ENCODE data around the gene SHLD2.
"Not testable (repeated sequence)": the region's sequence is repeated elsewhere in the genome, so short reads cannot be mapped to it uniquely, and the experiment has no call there.

SHLD2 gene

DNA sequence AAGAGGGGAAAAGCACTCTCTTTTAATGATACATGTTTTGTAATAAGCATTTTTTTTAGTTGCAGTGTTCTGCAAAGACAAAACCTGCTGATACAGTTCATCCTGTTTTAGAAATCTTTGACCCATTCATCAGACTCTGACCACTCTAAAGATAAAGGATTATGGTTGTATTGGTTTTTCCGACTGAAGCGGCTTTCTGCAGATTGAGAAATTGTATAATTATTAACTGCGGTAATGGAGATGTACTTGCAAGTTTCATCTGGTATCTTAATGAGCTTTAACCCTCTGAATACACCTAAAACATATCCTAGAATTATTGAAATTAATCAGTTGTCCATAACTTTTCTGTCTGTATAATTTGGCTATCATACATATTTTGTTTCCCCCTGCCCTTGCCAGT is 50.6 kb downstream of the SHLD2 start:
- not testable (repeated sequence) for DNase-seq (ENCODE audit: low spot score)

DNA sequence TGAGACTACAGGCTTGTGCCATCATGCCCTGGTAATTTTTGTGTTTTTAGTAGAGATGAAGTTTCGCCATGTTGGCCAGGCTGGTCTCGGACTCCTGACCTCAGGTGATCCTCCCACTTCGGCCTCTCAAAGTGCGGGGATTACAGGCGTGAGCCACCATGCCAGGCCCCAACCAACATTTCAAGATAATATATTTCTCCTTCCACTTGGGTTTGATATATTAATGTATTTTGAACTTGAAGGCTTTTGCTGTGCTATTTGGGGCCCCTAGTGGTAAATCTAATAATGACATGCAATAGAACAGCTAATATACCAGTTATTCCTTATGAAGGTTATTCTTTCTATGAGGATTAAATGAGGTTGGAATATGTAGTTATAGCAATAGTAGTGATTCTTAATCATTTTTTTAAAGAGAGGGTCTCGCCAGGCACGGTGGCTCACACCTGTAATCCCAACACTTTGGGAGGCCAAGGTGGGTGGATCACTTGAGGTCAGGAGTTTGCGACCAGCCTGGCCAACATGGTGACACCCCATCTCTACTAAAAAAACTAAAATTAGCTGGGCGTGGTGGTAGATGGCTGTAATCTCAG is 54.1 kb downstream of the SHLD2 start:
- DNase-seq (ENCODE audit: low spot score): not testable (repeated sequence)

DNA sequence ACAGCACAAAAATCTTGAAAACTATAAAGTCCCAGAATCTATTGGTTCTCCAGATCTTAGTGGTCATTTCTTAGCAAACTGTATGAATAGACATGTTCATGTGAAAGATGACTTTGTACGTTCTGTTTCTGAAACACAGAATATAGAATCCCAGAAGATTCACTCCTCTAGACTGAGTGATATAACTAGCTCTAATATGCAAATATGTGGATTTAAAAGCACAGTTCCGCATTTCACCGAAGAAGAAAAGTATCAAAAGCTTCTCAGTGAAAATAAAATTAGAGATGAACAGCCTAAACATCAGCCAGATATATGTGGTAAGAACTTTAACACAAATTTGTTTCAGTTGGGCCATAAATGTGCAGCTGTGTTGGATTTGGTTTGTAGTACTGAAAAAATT is 56.5 kb downstream of the SHLD2 start:
- DNase-seq (ENCODE audit: low spot score): not testable (repeated sequence)

DNA sequence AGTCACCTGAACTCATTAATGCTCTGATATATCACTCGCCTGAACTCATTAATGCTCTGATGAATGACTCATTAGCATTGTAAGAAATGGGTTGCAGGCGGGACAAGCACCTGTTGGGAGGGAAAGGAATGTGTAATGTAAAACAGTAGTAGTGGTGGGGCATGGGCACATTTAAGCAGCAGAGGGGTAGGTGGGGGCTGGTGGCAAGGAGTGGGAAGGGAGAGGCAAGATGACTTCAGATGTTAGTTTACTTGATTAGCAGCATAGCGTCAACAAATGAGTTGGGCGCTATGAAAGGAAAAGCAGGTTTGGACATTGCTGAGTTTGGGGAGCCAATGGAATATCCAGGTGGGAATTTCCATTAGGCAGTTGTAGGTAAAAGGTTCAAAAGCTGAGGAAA is 61.8 kb downstream of the SHLD2 start:
- not testable (repeated sequence) for DNase-seq (ENCODE audit: low spot score)

DNA sequence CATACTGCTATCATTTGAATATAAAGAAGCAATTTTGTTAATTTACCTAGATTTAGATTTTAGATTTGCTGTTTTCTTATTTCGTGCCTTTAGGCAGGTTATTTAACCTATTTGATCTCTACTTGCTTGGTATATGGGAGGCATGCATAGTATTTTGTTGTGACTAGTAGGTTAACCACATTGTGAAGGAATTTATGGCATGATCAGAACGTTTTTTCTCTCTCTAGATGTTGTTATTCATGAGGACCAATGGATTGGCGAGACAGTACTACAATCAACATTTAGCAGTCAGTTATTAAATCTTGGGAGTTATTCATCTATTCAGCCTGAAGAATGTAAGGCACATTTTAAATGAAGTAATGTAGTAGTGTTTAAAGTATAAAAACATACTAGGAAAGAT is 62.8 kb downstream of the SHLD2 start:
- DNase-seq (ENCODE audit: low spot score): not testable (repeated sequence)

DNA sequence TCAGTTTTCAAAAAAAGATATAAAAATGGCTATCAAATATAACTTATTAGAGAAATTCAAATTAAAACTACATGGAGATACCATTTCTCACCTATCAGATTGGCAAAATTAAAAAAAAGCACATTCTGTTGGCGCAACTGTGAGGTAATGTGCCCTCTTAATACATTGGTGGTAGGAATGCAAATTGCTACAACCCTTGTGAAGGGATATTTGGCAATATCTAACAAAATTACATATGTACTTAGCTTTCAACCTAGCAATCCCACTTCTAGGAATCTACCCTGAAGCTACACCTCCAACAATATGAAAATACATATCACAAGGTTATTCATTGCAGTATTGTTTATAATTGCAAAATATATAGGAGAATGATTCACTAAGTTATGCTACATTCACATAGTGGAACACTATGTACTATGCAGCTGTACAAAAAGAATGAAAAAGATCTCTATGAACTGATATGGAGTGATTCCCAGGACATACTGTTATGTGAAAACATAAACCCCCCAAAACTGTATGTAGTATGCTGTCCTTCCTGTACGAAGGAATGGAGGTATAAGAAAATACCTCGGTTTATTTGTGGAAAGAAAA is 67.8 kb downstream of the SHLD2 start:
- DNase-seq (ENCODE audit: low spot score): not testable (repeated sequence)

DNA sequence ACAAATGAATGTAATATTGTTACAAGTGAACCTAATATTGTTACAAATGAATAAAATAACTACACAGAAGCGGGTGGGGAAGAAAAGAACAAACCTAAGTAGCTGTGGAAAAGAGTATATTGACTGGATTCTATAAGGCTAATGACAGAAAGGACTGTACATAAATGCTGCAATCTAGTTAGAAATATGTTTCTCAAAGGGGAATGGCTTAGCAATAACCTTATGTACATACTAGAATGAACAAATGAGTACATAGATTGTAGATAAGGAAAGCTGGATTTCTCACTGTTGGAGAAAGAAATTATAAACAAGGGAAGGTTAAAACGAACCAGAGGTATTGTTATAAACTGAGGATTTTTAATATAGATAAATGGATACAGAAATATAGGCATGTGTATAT is 68.4 kb downstream of the SHLD2 start:
- not testable (repeated sequence) for DNase-seq (ENCODE audit: low spot score)

DNA sequence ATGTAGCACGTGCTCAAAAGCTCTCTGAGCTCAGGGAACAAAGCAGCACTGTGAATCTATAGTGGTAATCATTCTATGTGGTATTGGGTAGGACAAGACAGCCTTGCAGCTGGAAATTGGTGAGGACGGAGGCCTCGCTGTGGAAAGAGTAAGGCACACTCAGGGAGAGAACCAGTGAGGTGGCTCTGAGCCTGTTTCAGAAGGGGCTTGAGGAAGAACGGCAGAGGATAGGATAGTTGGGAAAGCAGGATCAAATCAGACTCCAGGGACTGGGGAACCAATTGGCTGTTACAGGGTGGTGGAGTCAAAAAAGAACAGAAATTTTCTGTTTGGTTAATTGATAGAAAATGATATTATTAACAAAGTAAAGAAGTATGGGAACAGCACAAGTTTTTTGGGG is 74.9 kb downstream of the SHLD2 start:
- not testable (repeated sequence) for DNase-seq (ENCODE audit: low spot score)

DNA sequence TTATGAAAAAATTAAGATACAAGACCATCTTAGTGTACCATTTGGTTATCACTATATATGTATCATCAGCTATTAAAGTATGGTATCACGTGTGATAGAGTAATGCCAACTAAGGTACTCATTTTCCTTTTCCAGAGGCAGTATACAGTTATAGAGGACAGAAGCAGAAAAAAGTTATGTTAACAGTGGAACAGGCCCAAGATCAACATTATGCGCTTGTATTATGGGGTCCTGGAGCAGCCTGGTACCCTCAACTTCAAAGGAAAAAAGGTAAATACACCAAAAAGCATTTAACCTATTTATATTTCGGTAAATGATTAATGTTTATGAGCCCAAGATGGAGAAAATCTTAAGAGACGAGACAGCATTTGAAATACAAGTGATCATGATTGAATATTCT is 75.7 kb downstream of the SHLD2 start:
- not testable (repeated sequence) for DNase-seq (ENCODE audit: low spot score)

DNA sequence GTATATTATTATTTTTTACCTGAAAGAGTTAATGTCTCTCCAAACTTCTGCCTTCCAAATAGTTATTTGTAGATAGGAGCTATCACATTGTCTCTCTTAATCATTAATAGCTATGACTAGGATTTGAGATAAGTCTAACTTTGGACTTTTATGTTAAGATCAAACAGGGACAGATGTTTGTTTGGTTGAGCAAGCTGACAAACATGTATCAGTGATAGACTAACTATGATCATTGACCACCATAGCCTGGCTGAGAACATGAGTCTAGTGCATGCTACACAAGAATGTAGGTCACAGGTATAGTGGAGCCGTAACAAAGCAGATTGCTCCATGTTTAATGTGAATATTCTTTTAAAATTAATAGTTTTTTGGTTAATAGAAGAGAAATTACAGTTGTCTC is 76.7 kb downstream of the SHLD2 start:
- DNase-seq (ENCODE audit: low spot score): not testable (repeated sequence)

DNA sequence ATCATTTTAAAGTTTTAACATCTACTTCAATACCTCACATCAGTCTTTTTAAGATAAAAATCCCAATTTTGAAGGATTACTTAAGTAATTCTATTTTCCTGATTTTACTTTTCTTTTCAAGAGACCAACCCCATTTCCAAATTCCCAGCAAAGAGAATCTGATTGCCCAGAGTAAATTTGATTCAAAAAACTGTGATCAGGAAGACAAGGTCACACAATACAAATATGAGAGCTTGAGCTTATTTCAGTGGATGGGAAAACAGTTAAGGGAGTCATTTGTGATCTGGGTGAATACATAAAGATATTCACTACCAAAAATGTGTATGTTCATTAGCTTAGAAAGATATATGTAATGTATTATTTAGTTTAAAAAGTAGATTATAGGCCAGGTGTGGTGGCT is 77.2 kb downstream of the SHLD2 start:
- not testable (repeated sequence) for DNase-seq (ENCODE audit: low spot score)

DNA sequence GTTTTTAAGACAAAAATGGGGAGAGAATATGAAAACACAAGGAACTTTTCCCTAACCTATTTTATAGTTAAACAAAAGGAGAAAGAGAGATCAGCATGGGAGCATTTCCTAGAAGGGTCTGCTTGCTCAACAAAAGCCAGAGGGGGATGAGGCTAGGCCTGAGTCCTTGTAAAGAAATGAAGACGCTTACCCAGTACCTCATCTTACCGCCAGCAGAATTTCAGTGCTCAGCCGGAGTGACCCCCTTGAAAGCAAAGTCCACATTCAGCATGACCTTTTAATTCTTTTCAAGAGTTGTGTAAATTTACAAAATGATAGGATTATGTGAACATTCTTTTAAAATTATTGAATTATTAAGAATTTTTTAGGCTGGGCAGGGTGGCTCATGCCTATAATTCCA is 82.6 kb downstream of the SHLD2 start:
- not testable (repeated sequence) for DNase-seq (ENCODE audit: low spot score)

DNA sequence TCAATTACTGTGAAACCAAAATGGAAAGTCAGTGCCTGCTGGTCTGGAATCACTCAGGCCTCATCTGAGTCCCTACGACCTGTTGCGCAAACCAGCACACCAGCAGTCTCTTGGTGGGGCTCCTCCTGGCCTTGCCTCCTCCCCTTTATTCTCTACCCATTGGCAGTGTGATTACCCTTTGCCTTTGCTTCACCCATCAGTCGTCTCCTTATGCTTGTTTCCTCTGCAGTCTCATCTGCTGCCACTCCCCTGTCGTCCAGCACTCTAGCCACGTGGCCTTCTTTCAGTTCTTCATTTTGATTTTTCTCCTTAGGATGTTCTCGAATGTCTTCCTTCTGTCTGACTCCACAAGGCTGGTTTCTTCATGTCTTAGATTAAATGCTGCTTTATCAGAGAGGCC is 89.4 kb downstream of the SHLD2 start:
- DNase-seq (ENCODE audit: low spot score): not testable (repeated sequence)

DNA sequence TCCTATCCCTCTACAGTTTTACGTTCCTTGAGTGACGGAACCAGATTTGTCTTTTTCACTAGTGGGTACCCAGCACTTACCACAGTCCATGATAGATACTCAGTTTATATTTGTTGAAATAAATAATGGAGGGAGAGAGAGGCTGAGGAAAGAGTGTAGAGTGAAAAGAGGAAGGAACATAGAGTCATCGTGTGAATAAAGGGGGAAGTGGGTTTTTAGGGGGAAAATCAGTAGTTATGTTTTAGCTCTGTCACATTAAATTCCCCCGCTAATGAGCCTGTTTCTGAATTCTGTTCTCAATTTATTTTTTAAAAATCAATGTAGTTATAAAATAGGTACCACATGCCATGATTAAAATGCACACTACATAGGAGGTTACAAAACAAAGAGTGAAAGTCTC is 91.0 kb downstream of the SHLD2 start:
- DNase-seq (ENCODE audit: low spot score): not testable (repeated sequence)

DNA sequence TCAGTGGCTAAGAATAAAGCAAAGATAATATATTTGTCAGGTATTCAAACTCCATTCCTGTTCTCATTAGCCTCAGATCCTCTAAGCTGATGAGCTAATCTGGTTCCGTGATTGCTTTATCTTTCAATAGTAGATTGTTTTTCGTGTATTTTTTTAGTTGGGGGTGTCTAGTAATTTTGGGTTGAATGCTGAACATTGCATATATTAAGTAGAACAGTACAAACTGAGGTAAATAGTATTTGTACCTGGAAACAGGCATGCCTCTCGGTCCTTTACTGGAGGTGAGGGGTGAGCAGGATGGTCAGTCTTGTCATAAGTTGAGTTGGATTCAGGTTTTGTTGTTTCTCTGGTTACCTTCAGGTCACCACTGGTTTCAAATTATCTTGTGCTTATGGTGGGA is 92.6 kb downstream of the SHLD2 start:
- not testable (repeated sequence) for DNase-seq (ENCODE audit: low spot score)

DNA sequence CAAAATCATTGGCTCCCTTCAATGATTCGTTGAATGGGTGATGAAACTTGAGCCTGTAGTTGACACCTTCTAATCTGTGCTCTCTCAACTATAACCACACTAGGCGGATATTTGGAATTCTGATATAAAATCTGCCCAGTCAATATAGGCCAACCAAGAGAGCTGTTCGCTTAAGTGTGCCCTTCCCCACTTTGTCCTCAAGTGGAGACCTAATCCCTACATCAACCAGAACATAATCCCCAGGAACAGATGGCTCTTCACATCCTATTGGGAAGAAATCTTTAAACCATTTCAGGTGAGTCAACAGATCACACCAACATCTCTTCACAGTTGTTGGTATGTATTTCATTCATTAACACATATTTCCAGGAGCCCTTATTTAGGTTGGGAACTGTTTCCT is 96.8 kb downstream of the SHLD2 start:
- not testable (repeated sequence) for DNase-seq (ENCODE audit: low spot score)

DNA sequence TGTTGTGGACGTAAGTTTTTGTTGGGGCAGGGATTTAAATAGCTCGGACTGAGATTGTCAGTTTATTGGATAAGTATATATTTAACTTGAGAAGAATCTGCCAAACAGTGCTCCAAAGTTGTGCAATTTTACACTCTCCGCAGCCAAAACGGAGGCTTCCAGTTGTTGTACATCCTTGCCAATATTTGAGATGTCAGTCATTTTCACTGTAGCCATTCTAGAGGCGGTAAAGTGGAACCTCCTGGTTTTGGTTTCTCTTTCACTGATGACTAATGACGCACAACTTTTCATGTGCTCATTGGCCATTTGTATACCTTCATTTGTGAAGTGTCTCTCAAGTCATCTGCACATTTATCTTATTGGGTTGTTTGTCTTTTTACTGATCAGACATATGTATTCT is 105.9 kb downstream of the SHLD2 start:
- DNase-seq (ENCODE audit: low spot score): not testable (repeated sequence)

DNA sequence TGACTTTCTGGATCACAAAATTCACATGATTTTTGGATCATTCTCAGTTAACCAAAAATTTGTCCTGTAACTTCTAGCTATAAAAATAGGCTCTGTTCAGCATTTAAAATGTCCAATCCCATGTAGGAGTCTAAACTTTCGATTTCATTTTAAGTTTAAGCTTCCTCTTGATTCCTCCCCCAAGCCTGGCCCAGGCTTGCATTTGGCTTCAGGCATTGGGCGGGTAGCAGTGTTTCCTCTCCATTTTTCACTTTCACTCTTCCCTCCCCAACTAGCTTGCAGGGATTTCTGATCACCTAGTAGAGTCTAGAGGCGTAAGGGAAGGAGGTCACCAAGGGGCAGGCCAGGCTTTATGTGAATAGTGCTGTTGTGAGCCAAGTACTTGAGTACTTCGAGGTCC is 109.8 kb downstream of the SHLD2 start:
- DNase-seq (ENCODE audit: low spot score): not testable (repeated sequence)

DNA sequence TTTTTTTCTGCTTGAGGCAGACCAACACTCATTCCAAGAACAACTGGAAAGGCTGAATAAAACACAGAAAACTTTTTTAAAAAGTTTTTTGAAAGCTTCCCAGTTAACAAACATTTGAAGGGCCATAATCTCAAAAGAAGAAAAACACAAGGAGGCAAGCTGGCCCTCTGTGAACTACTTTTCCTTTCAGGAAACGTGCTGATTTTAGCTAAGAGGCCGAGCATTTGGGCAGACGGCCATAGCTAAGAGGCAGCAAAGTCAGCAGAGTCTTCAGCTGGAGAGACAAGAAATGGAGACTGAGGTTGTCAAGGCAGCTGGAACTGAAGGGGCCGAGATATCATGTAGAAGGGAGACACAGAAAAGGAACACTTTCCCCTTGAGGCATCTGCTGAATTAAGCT is 111.9 kb downstream of the SHLD2 start:
- not testable (repeated sequence) for DNase-seq (ENCODE audit: low spot score)

DNA sequence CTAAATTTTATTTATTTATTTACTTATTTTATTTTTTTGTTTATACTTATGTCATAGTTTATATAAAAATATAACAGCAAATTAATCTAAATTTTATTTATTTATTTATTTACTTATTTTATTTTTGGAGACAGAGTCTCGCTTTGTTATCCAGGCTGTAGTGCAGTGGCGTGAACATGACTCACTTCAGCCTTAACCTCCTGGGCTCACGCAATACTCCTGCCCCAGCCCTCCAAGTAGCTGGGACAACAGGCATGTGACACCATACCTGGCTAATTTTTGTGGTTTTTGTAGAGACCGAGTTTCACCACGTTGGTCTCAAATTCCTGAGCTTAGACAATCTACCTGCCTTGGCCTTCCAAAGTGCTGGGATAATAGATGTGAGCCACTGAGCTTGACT is 115.3 kb downstream of the SHLD2 start:
- DNase-seq (ENCODE audit: low spot score): not testable (repeated sequence)

DNA sequence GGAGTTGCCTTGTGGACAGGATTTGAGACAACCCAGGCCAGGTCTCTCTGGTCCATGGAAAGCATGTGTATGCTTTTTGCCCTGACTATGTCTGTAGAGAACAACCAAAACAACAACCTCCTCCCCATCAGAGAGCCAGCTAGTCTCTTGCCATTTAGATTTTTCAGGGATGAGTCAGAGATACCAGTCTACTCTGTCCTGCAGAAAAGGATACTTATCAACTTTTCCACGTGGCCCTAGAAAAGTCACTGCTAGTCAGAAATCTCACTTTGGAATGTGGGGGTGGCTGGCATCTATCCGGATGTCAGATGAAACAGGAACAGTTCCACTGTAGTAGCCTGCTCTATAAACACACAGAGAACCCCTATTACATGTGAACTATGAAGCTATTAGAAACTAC is 116.8 kb downstream of the SHLD2 start:
- not testable (repeated sequence) for DNase-seq (ENCODE audit: low spot score)

DNA sequence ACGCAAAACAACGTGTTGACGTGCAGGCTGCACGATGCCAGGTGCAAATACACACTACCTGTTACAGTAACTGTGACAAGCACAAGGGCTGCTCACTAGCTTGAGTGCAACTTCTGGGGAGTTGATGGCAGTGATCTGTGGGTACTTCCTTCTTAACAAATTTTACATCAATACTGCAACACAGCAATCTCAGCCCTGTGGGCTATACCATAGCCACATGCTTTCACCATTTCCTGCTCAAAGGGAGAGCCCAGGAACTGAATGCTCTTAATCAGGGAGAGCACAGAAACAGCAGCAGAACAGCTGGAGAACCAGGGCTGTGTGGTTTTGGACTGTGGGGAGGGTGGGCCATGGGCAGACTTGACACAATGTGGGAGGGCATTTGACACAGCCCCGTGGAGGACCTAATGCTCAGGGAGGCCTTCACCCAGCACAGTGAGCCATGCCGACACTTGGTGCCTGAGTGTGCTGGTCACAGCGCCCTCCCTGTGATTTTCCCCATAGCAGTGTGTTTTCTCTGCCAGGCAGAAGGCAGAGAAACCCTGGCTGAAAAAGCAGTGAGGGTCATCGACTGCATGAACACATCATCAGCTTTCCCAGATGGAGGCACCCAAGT is 118.3 kb downstream of the SHLD2 start:
- not testable (repeated sequence) for DNase-seq (ENCODE audit: low spot score)

DNA sequence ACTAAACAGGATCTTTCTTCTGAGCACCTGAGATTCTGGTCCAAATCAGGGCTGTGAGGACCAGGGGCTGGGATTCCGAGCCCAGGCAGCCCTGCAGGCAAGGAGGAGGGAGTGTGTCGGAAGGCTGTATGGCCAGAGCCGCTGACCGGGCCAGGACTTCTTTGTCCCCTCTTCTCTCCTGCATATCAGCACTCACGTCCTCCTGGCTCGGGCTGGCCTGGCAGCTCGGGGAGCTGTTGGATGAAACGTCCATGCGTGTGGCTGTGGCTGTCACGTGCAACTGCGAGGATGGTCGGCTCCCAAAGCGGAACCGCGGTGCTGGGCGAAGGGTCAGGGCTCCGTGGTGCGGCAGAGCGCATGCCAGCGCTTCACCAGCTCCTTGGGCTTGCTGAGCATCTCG is 118.8 kb downstream of the SHLD2 start:
- not testable (repeated sequence) for DNase-seq (ENCODE audit: low spot score)

DNA sequence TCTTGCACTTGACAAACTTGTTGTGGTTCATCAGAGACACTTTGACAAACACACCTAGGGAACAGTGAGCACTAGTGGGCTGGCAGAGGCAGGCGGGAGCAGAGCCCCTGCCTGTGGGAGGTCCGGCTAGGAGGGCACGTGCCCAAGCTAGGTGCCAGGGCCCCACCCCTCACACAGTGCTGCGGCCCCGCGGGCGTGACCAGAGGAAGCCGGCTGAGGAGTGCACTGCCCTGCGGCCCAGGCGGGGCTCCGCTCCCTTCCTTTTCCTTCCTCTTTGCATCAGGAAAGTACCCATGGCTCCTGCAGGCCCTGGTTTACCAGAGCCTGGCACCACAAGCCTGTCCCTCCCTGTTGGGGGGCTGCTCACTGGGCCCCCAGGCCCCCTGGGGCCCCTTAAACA is 121.1 kb downstream of the SHLD2 start:
- not testable (repeated sequence) for DNase-seq (ENCODE audit: low spot score)

Data from iPS-NIHi11 (cell line).